Brain microvascular endothelial cell (primary cell): ENCODE results near the gene EVA1C.
"Not testable (repeated sequence)": the region's sequence is repeated elsewhere in the genome, so short reads cannot be mapped to it uniquely, and the experiment has no call there.

Experiments
- DNase-seq: peaks from one replicate; pipeline ENCODE4 v3.0.0-alpha.2; 2020
- H3K27ac ChIP-seq: fragments of 250-450 bp; sonication (Bioruptor Pico); 2 replicates; pipeline ENCODE4 v1.5.1; 2020; ENCODE audit warnings: mild to moderate bottlenecking, moderate library complexity
- H3K27me3 ChIP-seq: fragments of 250-450 bp; sonication (Bioruptor Pico); replicated peaks from 2 replicates; pipeline ENCODE4 v1.5.1; 2020; ENCODE audit warnings: mild to moderate bottlenecking
- H3K36me3 ChIP-seq: fragments of 250-450 bp; sonication (Bioruptor Pico); replicated peaks from 2 replicates; pipeline ENCODE4 v1.5.1; 2020; ENCODE audit warnings: mild to moderate bottlenecking
- H3K4me3 ChIP-seq: 2 replicates; pipeline ENCODE4 v1.5.1; 2011; ENCODE audit warnings: low read depth, mild to moderate bottlenecking, control low read depth, low read length, moderate library complexity
- in situ Hi-C: cut with HindIII; loops from 2 replicates; pipeline ENCODE4 v1.10.0; 2017; ENCODE audit warnings: low sequenced_read_pairs, low pct_ligation_motif_present
- TF ChIP-seq, protein P1 (sequence below): IDR thresholded peaks from 2 replicates; pipeline ENCODE4 v1.5.1; 2011; ENCODE audit warnings: low read depth, mild to moderate bottlenecking, moderate library complexity, low read length, control low read depth, inconsistent platforms; ENCODE audit errors: missing control alignments

The EVA1C gene

DNA sequence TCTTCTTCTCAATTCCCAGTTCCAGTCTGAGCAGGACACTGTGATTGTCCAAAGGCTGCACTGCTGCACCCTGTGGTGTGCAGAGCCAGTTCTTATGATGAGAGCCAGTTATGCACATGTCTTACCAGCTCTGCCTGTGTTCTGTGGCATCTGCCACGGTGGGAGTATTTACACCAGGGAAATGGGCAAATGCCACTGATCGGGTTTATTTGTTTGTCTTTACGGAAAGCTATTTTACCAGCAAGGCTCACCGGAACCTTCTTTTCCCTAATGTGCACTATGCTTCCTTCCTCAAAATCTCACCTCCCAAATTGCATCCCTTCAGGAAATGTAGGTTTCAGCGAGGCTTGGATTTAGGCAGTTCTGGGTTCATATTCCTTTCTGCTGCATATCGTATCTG, 49.0 kb downstream of the EVA1C start:
- Histone ChIP-seq H3K4me3 (no peak overlapping the region), H3K36me3 (no peaks in the 10 kb centered on the region), H3K27me3 (no peaks in the 10 kb centered on the region), H3K27ac (no peak overlapping the region)
- TF ChIP-seq, protein P1, sequence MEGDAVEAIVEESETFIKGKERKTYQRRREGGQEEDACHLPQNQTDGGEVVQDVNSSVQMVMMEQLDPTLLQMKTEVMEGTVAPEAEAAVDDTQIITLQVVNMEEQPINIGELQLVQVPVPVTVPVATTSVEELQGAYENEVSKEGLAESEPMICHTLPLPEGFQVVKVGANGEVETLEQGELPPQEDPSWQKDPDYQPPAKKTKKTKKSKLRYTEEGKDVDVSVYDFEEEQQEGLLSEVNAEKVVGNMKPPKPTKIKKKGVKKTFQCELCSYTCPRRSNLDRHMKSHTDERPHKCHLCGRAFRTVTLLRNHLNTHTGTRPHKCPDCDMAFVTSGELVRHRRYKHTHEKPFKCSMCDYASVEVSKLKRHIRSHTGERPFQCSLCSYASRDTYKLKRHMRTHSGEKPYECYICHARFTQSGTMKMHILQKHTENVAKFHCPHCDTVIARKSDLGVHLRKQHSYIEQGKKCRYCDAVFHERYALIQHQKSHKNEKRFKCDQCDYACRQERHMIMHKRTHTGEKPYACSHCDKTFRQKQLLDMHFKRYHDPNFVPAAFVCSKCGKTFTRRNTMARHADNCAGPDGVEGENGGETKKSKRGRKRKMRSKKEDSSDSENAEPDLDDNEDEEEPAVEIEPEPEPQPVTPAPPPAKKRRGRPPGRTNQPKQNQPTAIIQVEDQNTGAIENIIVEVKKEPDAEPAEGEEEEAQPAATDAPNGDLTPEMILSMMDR = no peak
- no peak for DNase-seq
- in situ Hi-C loops = no loop called here

GRCh38 chr21:32462564-32462963, 50.1 kb downstream of the EVA1C start:
- H3K36me3 ChIP-seq, DNase-seq, H3K27ac ChIP-seq, H3K27me3 ChIP-seq, H3K4me3 ChIP-seq, in situ Hi-C loops: not testable (repeated sequence)

GRCh38 chr21:32463367-32463766, 50.9 kb downstream of the EVA1C start:
- Histone ChIP-seq H3K27me3 (no peaks in the 10 kb centered on the region), H3K36me3 (no peaks in the 10 kb centered on the region), H3K27ac (peak overlapping the region; percentile 95), H3K4me3 (no peak overlapping the region)
- TF ChIP-seq, protein P1 = no peak
- in situ Hi-C loops = no loop called here
- peak; percentile 81 for DNase-seq

- H3K27ac ChIP-seq = peak overlapping the region; percentile 95
- in situ Hi-C loops = no loop called here
- peak; percentile 93 for DNase-seq
Measured at GRCh38 chr21:32463889-32464300, 51.4 kb downstream of the EVA1C start.

GRCh38 chr21:32467291-32467690, 54.8 kb downstream of the EVA1C start:
- Histone ChIP-seq H3K27ac (no peak overlapping the region), H3K36me3 (no peaks in the 10 kb centered on the region), H3K4me3 (no peak overlapping the region), H3K27me3 (no peaks in the 10 kb centered on the region)
- in situ Hi-C loops = no loop called here
- TF ChIP-seq, protein P1 = no peak
- no peak for DNase-seq

More at GRCh38 chr21:32463889-32464300, 51.4 kb downstream of the EVA1C start:
- no peaks in the 10 kb centered on the region for H3K36me3 ChIP-seq
- TF ChIP-seq, protein P1 = no peak
- H3K4me3 ChIP-seq = no peak overlapping the region
- no peaks in the 10 kb centered on the region for H3K27me3 ChIP-seq

DNA sequence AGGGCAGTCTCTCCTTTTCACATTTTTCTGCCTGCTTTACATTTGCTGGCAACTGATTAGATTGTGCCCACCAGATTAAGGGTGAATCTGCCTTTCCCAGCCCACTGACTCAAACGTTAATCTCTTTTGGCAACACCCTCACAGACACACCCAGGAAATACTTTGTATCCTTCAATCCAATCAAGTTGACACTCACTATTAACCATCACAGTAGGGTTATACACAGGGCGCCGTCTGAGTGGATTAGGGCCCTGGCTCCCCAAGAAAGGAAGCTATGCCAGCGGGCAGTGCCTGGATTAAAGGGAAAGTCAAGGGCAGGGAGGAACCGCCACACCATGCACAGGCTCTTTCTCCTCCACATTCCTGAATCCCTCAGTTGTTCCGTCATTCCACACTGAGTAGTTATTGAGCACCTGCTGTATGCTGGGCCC, 56.2 kb downstream of the EVA1C start:
- H3K4me3 ChIP-seq = no peak overlapping the region
- H3K27me3 ChIP-seq = no peaks in the 10 kb centered on the region
- H3K36me3 ChIP-seq = no peaks in the 10 kb centered on the region
- H3K27ac ChIP-seq = no peak overlapping the region
- DNase-seq = no peak
- TF ChIP-seq, protein P1 = no peak
- in situ Hi-C loops = no loop called here
